ENCODE data around the gene NABP1.
A peak's percentile ranks its signal among the peaks of the same experiment; 100 is the strongest.

NABP1 gene, protein sequence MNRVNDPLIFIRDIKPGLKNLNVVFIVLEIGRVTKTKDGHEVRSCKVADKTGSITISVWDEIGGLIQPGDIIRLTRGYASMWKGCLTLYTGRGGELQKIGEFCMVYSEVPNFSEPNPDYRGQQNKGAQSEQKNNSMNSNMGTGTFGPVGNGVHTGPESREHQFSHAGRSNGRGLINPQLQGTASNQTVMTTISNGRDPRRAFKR

DNA sequence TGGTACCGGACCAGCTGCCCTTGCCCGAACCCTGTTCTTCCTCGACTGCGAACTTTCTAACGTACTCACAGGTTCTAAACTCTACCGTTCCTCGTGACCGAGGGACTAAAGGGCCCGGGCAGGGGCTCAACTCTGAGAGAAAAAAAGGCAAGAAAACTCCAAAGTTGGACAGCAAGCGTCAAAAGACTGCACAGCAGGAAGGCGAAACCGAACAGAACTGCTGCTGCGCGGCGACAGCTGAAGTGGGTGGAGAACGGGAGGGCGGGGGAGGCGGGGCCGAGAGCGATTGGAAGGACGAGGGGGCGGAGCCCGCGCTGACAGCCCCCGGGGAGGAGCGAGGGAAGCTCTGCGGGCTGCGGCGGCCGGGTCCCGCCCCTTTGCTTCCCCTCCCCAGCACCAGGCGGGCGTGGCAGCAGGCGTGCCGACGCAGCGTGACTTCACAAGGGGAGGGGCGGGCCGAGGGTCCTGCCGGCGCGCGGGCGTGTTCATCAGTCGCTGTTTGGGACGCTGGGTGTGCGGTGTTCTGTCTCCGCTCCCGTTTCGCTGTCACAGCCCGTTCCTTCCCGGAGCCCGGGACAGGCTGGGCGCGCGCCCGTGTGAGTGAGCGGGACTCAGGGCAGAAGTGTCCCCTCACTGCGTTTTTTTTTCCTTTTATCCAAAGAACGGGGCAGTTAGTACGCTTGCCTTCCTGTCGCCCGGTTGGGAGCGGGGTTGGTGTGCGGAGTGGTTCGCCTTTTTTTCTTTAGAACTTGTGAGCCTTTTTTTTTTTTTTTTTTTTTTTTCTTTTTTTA, at the start of gene NABP1:
Gene NABP1 (plus strand): TSS at position 491 of the 791 bp plus-strand sequence. CDS start 479 bp downstream, outside the sequence.
- no peak within 1 kb of the TSS for H3K27ac ChIP-seq (ENCODE audit: low read length)
- peak within 1 kb of the TSS; percentile 76 for H3K9ac ChIP-seq (ENCODE audit: low read depth, low read length)
- H3K36me3 ChIP-seq (ENCODE audit: insufficient read depth, low read depth, low read length): 0 out of 2 replicates have a peak, but pooled peaks cover 4% of the 10 kb centered on the region
- peaks cover 4% of the 10 kb centered on the region; the same call in 1 of the 2 replicates for H3K4me1 ChIP-seq (ENCODE audit: insufficient read depth, low read length)
- H3K9me3 ChIP-seq (ENCODE audit: insufficient read depth, low read depth, low read length): no peaks in the 10 kb centered on the region
- H3K27me3 ChIP-seq (ENCODE audit: insufficient read depth, low read length): peaks cover 12% of the 10 kb centered on the region; the same call in 1 of the 2 replicates
- H3K4me3 ChIP-seq (ENCODE audit: low read length): peak within 1 kb of the TSS; percentile 88

DNA sequence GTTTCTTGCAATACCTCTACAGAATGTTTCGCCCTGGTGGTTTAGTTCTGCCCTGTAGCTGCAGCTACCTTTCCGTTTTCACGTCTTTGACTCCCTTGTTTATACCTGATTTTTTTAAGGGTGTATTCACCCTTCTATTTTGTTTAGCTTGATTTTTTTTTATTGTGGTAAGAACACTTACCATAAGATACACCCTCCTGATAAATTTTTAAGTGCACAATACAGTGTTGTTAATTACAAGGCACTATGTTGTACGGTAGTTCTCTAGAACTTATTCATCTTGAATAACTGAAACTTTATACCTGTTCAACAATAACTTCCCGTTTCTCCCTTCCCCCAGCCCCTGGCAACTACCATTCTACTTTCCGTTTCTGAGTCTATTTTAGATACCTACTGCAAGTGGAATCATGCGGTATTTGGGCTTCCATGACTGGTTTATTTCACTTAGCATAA, 48.9 kb upstream of the NABP1 start:
- H3K27me3 ChIP-seq (ENCODE audit: insufficient read depth, low read length): no peaks in the 10 kb centered on the region
- no peaks in the 10 kb centered on the region for H3K4me1 ChIP-seq (ENCODE audit: insufficient read depth, low read length)
- no peak overlapping the region for H3K9ac ChIP-seq (ENCODE audit: low read depth, low read length)
- no peaks in the 10 kb centered on the region for H3K36me3 ChIP-seq (ENCODE audit: insufficient read depth, low read depth, low read length)
- H3K9me3 ChIP-seq (ENCODE audit: insufficient read depth, low read depth, low read length): no peaks in the 10 kb centered on the region
- no peak overlapping the region for H3K27ac ChIP-seq (ENCODE audit: low read length)
- H3K4me3 ChIP-seq (ENCODE audit: low read length): no peak overlapping the region

DNA sequence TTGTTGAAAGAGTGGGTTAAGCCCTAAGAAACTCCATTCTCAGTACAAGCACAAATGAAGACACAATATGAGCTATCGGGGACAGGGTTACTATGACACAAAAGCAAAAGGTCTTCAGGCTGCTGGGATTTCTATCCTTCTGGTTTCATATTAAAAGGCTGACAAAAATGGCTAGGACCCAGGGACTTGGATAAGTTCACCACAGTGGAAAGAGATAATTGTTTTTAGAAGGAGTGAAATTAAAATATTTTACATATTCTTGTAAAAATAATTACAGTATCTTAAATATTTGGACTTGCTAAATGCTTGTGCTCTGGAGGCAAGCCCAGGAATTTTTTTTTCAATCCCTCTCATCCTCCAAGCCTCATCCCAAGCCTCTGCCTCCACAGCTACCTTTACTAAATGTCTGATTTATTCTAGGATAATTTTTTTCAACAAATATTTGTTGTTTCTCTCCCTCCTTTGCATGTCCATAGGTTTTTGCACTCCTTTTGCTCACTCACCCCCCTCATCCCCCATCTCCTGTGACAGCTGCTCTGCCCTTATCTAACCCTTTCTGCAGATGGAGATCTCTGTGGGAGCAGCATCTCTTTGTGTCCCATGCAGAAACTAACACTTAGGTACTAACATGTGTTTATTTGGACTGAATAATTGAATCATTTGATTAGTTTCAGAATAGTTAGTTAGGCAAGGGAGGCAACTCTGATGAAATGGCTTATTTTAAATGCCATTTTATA, 47.8 kb upstream of the NABP1 start:
- Histone ChIP-seq H3K4me3 (ENCODE audit: low read length) (no peak overlapping the region), H3K27me3 (ENCODE audit: insufficient read depth, low read length) (no peaks in the 10 kb centered on the region), H3K9ac (ENCODE audit: low read depth, low read length) (no peak overlapping the region), H3K27ac (ENCODE audit: low read length) (no peak overlapping the region), H3K4me1 (ENCODE audit: insufficient read depth, low read length) (no peaks in the 10 kb centered on the region), H3K36me3 (ENCODE audit: insufficient read depth, low read depth, low read length) (no peaks in the 10 kb centered on the region), H3K9me3 (ENCODE audit: insufficient read depth, low read depth, low read length) (no peaks in the 10 kb centered on the region)

DNA sequence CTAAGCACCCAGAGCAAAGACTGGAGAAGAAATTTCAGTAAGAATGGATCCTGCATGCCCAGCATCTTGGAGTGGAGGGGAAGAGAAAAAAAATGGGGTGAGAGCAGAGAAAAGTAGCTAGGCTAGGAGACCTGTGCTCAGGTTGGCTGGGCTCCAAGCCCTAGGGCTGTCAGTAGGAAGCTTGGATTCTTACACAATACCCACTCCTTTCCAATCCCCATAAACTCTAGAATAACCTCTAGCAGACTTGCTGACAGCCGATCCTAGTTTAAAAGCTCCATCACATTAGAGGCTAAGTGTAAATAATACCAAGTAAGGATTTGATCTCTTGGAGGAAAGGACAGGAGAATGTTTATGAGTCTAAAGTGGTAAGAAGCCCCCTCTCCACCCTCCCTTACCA, 46.2 kb upstream of the NABP1 start:
- H3K9ac ChIP-seq (ENCODE audit: low read depth, low read length): no peak overlapping the region
- no peak overlapping the region for H3K27ac ChIP-seq (ENCODE audit: low read length)
- no peaks in the 10 kb centered on the region for H3K9me3 ChIP-seq (ENCODE audit: insufficient read depth, low read depth, low read length)
- no peaks in the 10 kb centered on the region for H3K36me3 ChIP-seq (ENCODE audit: insufficient read depth, low read depth, low read length)
- H3K27me3 ChIP-seq (ENCODE audit: insufficient read depth, low read length): no peaks in the 10 kb centered on the region
- H3K4me1 ChIP-seq (ENCODE audit: insufficient read depth, low read length): no peaks in the 10 kb centered on the region; the same call in 1 of the 2 replicates
- no peak overlapping the region for H3K4me3 ChIP-seq (ENCODE audit: low read length)

DNA sequence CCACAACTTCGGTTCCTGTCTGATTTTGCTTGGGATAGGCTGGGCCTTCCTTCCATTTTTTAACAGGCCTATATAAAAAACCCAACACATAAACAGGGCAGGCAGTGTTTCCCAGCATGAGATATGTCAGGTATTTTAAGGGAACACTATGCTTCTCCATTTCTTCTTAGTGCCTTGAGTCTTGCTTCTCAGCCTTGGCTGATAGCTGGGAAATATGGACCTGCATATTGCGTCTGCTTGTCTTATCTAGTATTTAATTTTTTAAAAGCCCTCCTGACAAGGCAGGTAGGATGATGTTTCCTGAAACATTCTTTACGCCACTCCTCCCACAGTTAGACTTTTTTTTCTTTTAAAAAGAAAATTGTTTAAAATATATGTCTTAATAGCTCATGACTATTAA, 45.5 kb upstream of the NABP1 start:
- Histone ChIP-seq H3K27me3 (ENCODE audit: insufficient read depth, low read length) (no peaks in the 10 kb centered on the region), H3K4me3 (ENCODE audit: low read length) (no peak overlapping the region), H3K27ac (ENCODE audit: low read length) (no peak overlapping the region), H3K36me3 (ENCODE audit: insufficient read depth, low read depth, low read length) (no peaks in the 10 kb centered on the region), H3K4me1 (ENCODE audit: insufficient read depth, low read length) (peaks cover 3% of the 10 kb centered on the region), H3K9me3 (ENCODE audit: insufficient read depth, low read depth, low read length) (no peaks in the 10 kb centered on the region), H3K9ac (ENCODE audit: low read depth, low read length) (no peak overlapping the region)

DNA sequence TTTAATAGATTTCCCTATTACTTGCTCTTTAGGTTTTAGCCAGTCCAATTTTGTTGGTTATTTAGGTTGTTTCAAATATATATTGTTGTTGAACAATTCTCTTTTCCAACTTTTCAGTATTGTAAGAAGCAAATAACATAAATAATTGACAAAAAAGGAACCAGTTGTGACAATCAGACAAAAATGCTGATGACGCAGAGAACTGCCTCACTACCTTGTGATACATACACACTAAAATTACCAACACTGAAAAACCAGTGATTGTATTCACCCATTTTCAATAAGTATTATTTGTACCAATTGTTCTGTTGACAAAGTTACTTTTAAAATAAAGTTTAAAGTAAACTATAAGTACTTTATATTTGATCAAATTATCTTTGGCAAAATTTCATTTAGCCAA, 43.1 kb upstream of the NABP1 start:
- no peak overlapping the region for H3K9ac ChIP-seq (ENCODE audit: low read depth, low read length)
- H3K9me3 ChIP-seq (ENCODE audit: insufficient read depth, low read depth, low read length): no peaks in the 10 kb centered on the region
- peaks cover 13% of the 10 kb centered on the region for H3K4me1 ChIP-seq (ENCODE audit: insufficient read depth, low read length)
- no peaks in the 10 kb centered on the region for H3K27me3 ChIP-seq (ENCODE audit: insufficient read depth, low read length)
- no peak overlapping the region for H3K27ac ChIP-seq (ENCODE audit: low read length)
- H3K4me3 ChIP-seq (ENCODE audit: low read length): no peak overlapping the region
- H3K36me3 ChIP-seq (ENCODE audit: insufficient read depth, low read depth, low read length): no peaks in the 10 kb centered on the region

DNA sequence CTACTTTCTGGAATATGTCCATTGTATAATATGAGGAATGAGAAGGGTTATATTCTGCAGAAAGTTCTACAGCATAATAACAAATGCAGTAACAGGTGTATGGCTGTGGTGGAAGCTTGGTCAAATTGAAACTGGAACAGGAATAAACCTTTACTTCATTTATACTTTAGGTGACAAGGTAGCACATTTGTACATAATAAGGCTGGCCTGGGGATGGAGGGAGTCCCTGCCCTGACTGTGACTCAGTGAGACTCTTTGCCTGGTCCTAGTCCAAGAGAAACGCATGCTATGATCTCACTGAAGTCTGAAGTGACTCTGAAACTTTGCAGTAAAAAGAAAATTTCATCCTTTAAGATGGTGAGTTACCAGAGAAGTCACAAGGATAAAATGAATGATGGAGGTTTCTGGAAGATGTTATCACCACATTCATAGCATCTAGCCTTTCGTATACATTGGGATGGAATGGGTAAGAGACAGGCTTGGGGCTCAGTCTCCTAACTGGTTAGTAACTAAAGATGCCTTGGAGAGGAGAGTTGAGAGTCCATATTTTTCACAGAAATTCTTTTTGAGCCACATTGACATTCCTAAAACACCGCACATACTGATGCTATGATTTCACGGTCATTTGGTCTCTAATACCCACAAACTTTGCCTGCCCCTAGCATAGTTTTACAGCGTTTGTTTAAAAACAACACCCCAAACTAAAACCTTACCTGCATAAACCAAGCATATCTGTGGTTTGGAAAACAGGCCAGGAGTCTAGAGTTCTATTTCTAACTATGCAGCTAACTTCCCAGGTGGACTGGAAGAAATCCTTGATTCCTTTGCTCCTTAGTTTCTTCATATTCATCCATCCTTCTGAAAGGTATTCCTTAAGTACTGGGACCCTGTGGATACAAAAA, 42.4 kb upstream of the NABP1 start:
- Histone ChIP-seq H3K4me1 (ENCODE audit: insufficient read depth, low read length) (peaks cover 13% of the 10 kb centered on the region), H3K36me3 (ENCODE audit: insufficient read depth, low read depth, low read length) (no peaks in the 10 kb centered on the region), H3K9ac (ENCODE audit: low read depth, low read length) (no peak overlapping the region), H3K27ac (ENCODE audit: low read length) (no peak overlapping the region), H3K9me3 (ENCODE audit: insufficient read depth, low read depth, low read length) (no peaks in the 10 kb centered on the region), H3K4me3 (ENCODE audit: low read length) (no peak overlapping the region), H3K27me3 (ENCODE audit: insufficient read depth, low read length) (no peaks in the 10 kb centered on the region)

DNA sequence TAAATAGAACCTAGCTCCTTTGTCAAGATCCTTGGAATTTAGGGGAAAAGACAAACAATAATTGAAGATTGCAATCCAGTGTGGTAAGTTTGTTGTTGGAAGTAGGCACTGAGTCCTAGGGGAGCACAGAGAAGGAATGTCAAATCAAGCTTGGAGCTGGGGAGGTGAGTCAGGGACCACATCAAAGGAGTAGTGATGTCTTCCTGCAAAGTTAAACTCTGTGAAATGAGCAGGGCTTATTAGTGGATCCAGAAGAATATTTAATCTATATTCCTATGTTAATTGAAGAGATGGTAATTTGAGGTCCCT, 41.7 kb upstream of the NABP1 start:
- no peaks in the 10 kb centered on the region for H3K27me3 ChIP-seq (ENCODE audit: insufficient read depth, low read length)
- no peak overlapping the region for H3K4me3 ChIP-seq (ENCODE audit: low read length)
- H3K36me3 ChIP-seq (ENCODE audit: insufficient read depth, low read depth, low read length): no peaks in the 10 kb centered on the region
- H3K9ac ChIP-seq (ENCODE audit: low read depth, low read length): no peak overlapping the region
- H3K9me3 ChIP-seq (ENCODE audit: insufficient read depth, low read depth, low read length): no peaks in the 10 kb centered on the region
- H3K4me1 ChIP-seq (ENCODE audit: insufficient read depth, low read length): peaks cover 13% of the 10 kb centered on the region
- no peak overlapping the region for H3K27ac ChIP-seq (ENCODE audit: low read length)

DNA sequence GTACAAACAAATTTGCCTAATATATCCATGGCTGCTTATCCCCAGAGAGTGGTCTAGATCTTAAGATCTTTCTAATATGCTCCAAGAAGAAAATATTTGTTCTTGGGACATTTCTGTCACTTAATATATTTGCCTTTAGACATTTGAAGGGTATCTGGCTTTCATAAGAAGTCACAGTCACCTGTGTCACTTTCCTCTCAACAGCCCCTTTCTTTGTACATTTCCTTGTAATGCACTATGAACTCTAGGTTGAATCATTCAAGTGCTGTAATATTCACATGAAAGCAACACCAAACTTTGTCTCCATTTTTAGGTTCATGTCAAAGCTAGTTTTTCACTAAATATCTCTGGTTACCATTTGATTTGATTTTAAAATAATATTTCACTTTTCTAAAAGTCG, 41.4 kb upstream of the NABP1 start:
- Histone ChIP-seq H3K4me3 (ENCODE audit: low read length) (no peak overlapping the region), H3K36me3 (ENCODE audit: insufficient read depth, low read depth, low read length) (no peaks in the 10 kb centered on the region), H3K27ac (ENCODE audit: low read length) (no peak overlapping the region), H3K27me3 (ENCODE audit: insufficient read depth, low read length) (no peaks in the 10 kb centered on the region), H3K4me1 (ENCODE audit: insufficient read depth, low read length) (peaks cover 13% of the 10 kb centered on the region), H3K9me3 (ENCODE audit: insufficient read depth, low read depth, low read length) (no peaks in the 10 kb centered on the region), H3K9ac (ENCODE audit: low read depth, low read length) (no peak overlapping the region)

DNA sequence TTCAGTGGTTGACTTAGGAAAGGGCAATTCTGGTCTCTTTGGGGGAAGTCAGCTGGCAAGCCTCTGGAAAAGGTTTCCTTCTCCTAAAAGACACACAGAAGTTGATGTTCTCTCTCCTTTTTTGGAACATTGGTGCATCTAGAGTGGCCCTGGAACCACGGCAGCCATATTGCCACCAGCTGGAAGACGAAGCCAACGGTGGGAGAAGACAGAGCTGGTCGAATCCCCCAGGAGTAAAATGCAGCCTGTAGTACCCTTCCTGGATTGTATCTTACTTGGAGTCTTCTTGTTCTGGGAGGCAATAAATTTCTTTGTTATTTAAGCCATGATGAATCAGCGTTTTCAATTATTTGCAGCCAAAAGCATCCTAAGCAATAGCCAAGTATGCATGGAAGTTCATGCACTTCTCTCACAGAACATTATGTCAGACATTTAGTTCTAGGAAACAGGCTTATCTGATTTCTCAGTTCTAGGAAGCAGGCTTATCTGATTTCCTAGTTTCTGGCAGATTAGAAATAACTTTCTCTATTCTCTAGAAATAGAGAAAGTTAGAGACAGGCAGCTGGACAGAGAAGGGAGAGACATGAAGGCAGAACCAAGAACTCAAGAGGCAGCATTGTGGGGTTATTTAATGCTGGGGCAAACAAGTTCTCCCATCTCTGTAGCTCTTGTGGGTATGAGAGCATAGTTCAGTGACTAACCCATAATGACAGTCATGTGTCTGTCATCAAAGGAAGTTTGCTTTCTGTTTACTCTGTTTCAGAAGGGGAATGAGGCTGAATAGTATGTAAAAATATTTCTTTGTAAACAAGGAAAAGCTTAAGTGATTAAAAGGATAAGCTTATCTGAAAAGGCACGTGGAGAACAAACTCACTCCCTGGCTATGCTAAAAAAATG, 40.5 kb upstream of the NABP1 start:
- H3K4me3 ChIP-seq (ENCODE audit: low read length): no peak overlapping the region
- H3K36me3 ChIP-seq (ENCODE audit: insufficient read depth, low read depth, low read length): no peaks in the 10 kb centered on the region
- H3K9ac ChIP-seq (ENCODE audit: low read depth, low read length): no peak overlapping the region
- peaks cover 13% of the 10 kb centered on the region for H3K4me1 ChIP-seq (ENCODE audit: insufficient read depth, low read length)
- no peaks in the 10 kb centered on the region for H3K9me3 ChIP-seq (ENCODE audit: insufficient read depth, low read depth, low read length)
- H3K27ac ChIP-seq (ENCODE audit: low read length): no peak overlapping the region
- H3K27me3 ChIP-seq (ENCODE audit: insufficient read depth, low read length): no peaks in the 10 kb centered on the region
